ENCODE measurements around the gene ANGPTL8. TPM values are rescaled to one million over a fixed set of nuclear protein-coding genes. Genes with fewer than 3 reads are reported as not detected.

Gene ANGPTL8
- total and polyA plus RNA-seq, 4 donors, result 32.4 to 107 (median 67.6) TPM

- no peak for DNase-seq (ENCODE audit: low spot score)
- Histone ChIP-seq H3K4me1 (ENCODE audit: control insufficient read depth in 4 of 4, insufficient read depth in 4 of 4, low read length in 3 of 4) (peaks cover 0 to 12% (median 4%) of the 10 kb centered on the region in 4 donors), H3K9me3 (ENCODE audit: control insufficient read depth in 4 of 4, low read length in 3 of 4) (no peaks in the 10 kb centered on the region), H3K36me3 (ENCODE audit: control insufficient read depth in 4 of 4, insufficient read depth in 3 of 4, low read depth in 1 of 4, low read length in 3 of 4) (no peaks in the 10 kb centered on the region), H3K27me3 (ENCODE audit: control insufficient read depth in 4 of 4, insufficient read depth in 4 of 4, low read length in 3 of 4) (no peaks in the 10 kb centered on the region), H3K9ac (ENCODE audit: low read depth in 1 of 2, low read length in 2 of 2) (no peak overlapping the region), H3K27ac (ENCODE audit: low read depth in 1 of 2, low read length in 2 of 2) (no peak overlapping the region), H3K4me3 (ENCODE audit: low read depth in 1 of 3, low read length in 3 of 3) (no peak overlapping the region)
- 84% methylated on average over 5 of the region's 5 CpGs for WGBS
- TF ChIP-seq NR2F2 (IDR thresholded peaks at IDR 0.05) (no peak), RAD21 (IDR thresholded peaks at IDR 0.05) (no peak), FOXA1 (IDR thresholded peaks at IDR 0.05) (no peak), EGR1 (IDR thresholded peaks at IDR 0.05; ENCODE audit: low read depth in 2 of 2) (no peak), ZBTB33 (IDR thresholded peaks at IDR 0.05) (no peak), RXRA (IDR thresholded peaks at IDR 0.05) (no peak), HNF4G (IDR thresholded peaks at IDR 0.05) (no peak), JUND (IDR thresholded peaks at IDR 0.05) (no peak), MAX (IDR thresholded peaks at IDR 0.05) (no peak), SP1 (IDR thresholded peaks at IDR 0.05) (no peak)
These were observed 21.6 kb downstream of the ANGPTL8 start for GRCh38 chr19:11260996-11261395.

GRCh38 chr19:11261431-11261970, 22.1 kb downstream of the ANGPTL8 start:
- peak overlapping the region; percentile 36 to 53 for H3K27ac ChIP-seq (ENCODE audit: low read depth in 1 of 2, low read length in 2 of 2)
- 43% methylated on average over 18 of the region's 18 CpGs for WGBS

More at GRCh38 chr19:11261431-11261970, 22.1 kb downstream of the ANGPTL8 start:
- no peaks in the 10 kb centered on the region for H3K27me3 ChIP-seq (ENCODE audit: control insufficient read depth in 4 of 4, insufficient read depth in 4 of 4, low read length in 3 of 4)
- H3K36me3 ChIP-seq (ENCODE audit: control insufficient read depth in 4 of 4, insufficient read depth in 3 of 4, low read depth in 1 of 4, low read length in 3 of 4), result no peaks in the 10 kb centered on the region
- no peak for DNase-seq (ENCODE audit: low spot score)
- H3K9ac ChIP-seq (ENCODE audit: low read depth in 1 of 2, low read length in 2 of 2), result no peak overlapping the region
- TF ChIP-seq JUND (IDR thresholded peaks at IDR 0.05), result no peak
- TF ChIP-seq FOXA2 (IDR thresholded peaks at IDR 0.05), result no peak
- TF ChIP-seq TAF1 (conservative IDR thresholded peaks at IDR 0.05), result no peak
- TF ChIP-seq REST (IDR thresholded peaks at IDR 0.05), result no peak
- no peak for TF ChIP-seq CTCF (IDR thresholded peaks at IDR 0.05; ENCODE audit: low read depth, low read length, missing input control)
- no peak for TF ChIP-seq EGR1 (IDR thresholded peaks at IDR 0.05; ENCODE audit: low read depth in 2 of 2)
- TF ChIP-seq RAD21 (IDR thresholded peaks at IDR 0.05), result no peak
- TF ChIP-seq FOXA1 (IDR thresholded peaks at IDR 0.05), result no peak
- H3K9me3 ChIP-seq (ENCODE audit: control insufficient read depth in 4 of 4, low read length in 3 of 4), result no peaks in the 10 kb centered on the region
- peaks cover 0 to 12% (median 6%) of the 10 kb centered on the region in 4 donors for H3K4me1 ChIP-seq (ENCODE audit: control insufficient read depth in 4 of 4, insufficient read depth in 4 of 4, low read length in 3 of 4)
- peak overlapping the region; percentile 53 to 80 (median 62) for H3K4me3 ChIP-seq (ENCODE audit: low read depth in 1 of 3, low read length in 3 of 3)
